Measurements from ENCODE around the gene CRIM1.

Gene CRIM1

DNA sequence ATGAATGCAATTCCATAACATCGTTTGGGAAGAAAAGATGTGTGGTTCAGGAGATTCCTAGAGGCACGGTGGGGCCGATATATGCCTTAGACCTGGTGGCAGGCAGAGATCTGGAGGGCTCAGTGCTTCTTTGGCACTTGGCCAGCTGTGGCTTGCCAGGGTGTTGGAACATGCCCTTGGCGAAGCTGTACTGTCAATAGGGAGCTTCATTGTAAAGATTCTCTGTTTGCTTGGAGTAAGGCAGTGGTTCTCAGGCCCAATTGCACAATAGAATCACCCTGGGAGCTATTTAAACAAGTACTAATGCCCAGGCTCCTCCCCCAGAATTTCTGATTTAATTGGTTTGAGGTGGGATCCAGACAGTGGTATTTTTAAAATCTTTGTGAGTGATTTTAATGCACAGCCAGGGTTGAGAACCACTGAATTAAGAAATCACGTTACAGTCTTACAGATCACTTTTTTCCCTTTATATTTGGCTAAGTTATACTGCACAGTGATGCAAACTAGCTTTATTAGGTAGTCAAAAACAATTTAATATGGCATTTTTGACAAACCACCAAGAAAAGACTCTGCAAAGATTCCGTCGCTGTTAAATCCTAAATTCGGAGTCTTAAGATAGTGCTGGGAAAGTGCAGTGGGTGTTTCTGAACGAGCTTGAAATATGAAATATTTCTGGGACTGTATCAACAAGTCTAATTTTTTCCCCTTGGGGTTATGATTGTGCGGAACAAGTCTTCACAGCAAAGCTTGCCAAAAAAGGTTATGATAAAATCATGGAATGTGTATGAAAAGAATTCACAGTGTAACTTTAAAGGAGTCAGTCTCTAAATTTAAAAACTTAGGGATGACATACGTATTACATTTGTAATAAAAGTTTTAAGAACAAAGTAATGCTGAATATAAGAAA is 78.0 kb downstream of the CRIM1 start:
- peak overlapping the region; percentile 67 for H3K9ac ChIP-seq (ENCODE audit: low read length)
- 89% methylated on average over 9 of the region's 11 CpGs for WGBS
- no peaks in the 10 kb centered on the region for H3K27me3 ChIP-seq (ENCODE audit: control insufficient read depth in 1 of 2, insufficient read depth in 1 of 2, low read length in 2 of 2)
- no peak overlapping the region for H2BK120ac ChIP-seq (ENCODE audit: low read depth, low read length)
- H3K4me3 ChIP-seq (ENCODE audit: insufficient read depth in 1 of 2, low read depth in 1 of 2, low read length in 2 of 2): peak overlapping the region in 1 of 2 experiments; percentile 55
- H2BK5ac ChIP-seq (ENCODE audit: low read depth, low read length, poor library complexity, severe bottlenecking): no peak overlapping the region
- no peak overlapping the region for H3K4ac ChIP-seq (ENCODE audit: low read depth in 1 of 2, low read length in 2 of 2)
- no peak overlapping the region for H2BK15ac ChIP-seq (ENCODE audit: low read depth, poor library complexity, severe bottlenecking)
- no peak overlapping the region for H3K4me2 ChIP-seq (ENCODE audit: low read length, poor library complexity, severe bottlenecking)
- no peak overlapping the region for H3K14ac ChIP-seq (ENCODE audit: low read length in 2 of 2)
- peak overlapping the region in 1 of 2 experiments; percentile 28 for H3K18ac ChIP-seq (ENCODE audit: low read depth in 1 of 2, low read length in 2 of 2)
- H3K36me3 ChIP-seq (ENCODE audit: control insufficient read depth in 1 of 2, insufficient read depth in 2 of 2, low read depth in 1 of 2, low read length in 2 of 2): peaks cover 0 to 3% of the 10 kb centered on the region in 2 experiments
- H4K91ac ChIP-seq (ENCODE audit: low read length): no peak overlapping the region
- no peak overlapping the region for H3K27ac ChIP-seq (ENCODE audit: low read length, poor library complexity, severe bottlenecking)
- H3K23ac ChIP-seq (ENCODE audit: low read length in 2 of 2): no peak overlapping the region
- peaks cover 24% of the 10 kb centered on the region for H3K79me1 ChIP-seq (replicated peaks; ENCODE audit: low read length, poor library complexity, severe bottlenecking)
- H4K8ac ChIP-seq (ENCODE audit: low read length): no peak overlapping the region
- no peak overlapping the region for H2BK12ac ChIP-seq (ENCODE audit: low read length in 2 of 2)
- peaks cover 5% of the 10 kb centered on the region for H3K4me1 ChIP-seq (ENCODE audit: control insufficient read depth, insufficient read depth, low read depth, low read length)
- H3K9me3 ChIP-seq (ENCODE audit: control insufficient read depth, low read length): no peaks in the 10 kb centered on the region
- H2AK5ac ChIP-seq (ENCODE audit: low read length, severe bottlenecking): no peak overlapping the region
- DNase-seq: peak; percentile 46
- H2AFZ ChIP-seq (ENCODE audit: low read depth, low read length): no peak overlapping the region

- no peak overlapping the region for H2BK12ac ChIP-seq (ENCODE audit: low read length in 2 of 2)
- no peak overlapping the region for H4K91ac ChIP-seq (ENCODE audit: low read length)
- no peak overlapping the region for H4K8ac ChIP-seq (ENCODE audit: low read length)
- H3K4me1 ChIP-seq (ENCODE audit: control insufficient read depth, insufficient read depth, low read depth, low read length): peaks cover 2% of the 10 kb centered on the region
- H3K9me3 ChIP-seq (ENCODE audit: control insufficient read depth, low read length): no peaks in the 10 kb centered on the region
- no peak overlapping the region for H2AFZ ChIP-seq (ENCODE audit: low read depth, low read length)
- H3K4me2 ChIP-seq (ENCODE audit: low read length, poor library complexity, severe bottlenecking): peak overlapping the region; percentile 43
- H2AK5ac ChIP-seq (ENCODE audit: low read length, severe bottlenecking): no peak overlapping the region
- H2BK120ac ChIP-seq (ENCODE audit: low read depth, low read length): no peak overlapping the region
- H3K18ac ChIP-seq (ENCODE audit: low read depth in 1 of 2, low read length in 2 of 2): no peak overlapping the region
- no peak overlapping the region for H3K4me3 ChIP-seq (ENCODE audit: insufficient read depth in 1 of 2, low read depth in 1 of 2, low read length in 2 of 2)
- peak overlapping the region; percentile 56 for H3K9ac ChIP-seq (ENCODE audit: low read length)
- no peak overlapping the region for H3K23ac ChIP-seq (ENCODE audit: low read length in 2 of 2)
- peak overlapping the region; percentile 91 for H3K27ac ChIP-seq (ENCODE audit: low read length, poor library complexity, severe bottlenecking)
- peak; percentile 98 for DNase-seq
- peaks cover 12 to 27% of the 10 kb centered on the region in 2 experiments for H3K36me3 ChIP-seq (ENCODE audit: control insufficient read depth in 1 of 2, insufficient read depth in 2 of 2, low read depth in 1 of 2, low read length in 2 of 2)
- H2BK15ac ChIP-seq (ENCODE audit: low read depth, poor library complexity, severe bottlenecking): no peak overlapping the region
- 0% methylated on average over 3 of the region's 3 CpGs for WGBS
- no peak overlapping the region for H3K14ac ChIP-seq (ENCODE audit: low read length in 2 of 2)
- H3K4ac ChIP-seq (ENCODE audit: low read depth in 1 of 2, low read length in 2 of 2): no peak overlapping the region
- peaks cover 18% of the 10 kb centered on the region for H3K79me1 ChIP-seq (replicated peaks; ENCODE audit: low read length, poor library complexity, severe bottlenecking)
- no peaks in the 10 kb centered on the region for H3K27me3 ChIP-seq (ENCODE audit: control insufficient read depth in 1 of 2, insufficient read depth in 1 of 2, low read length in 2 of 2)
- H2BK5ac ChIP-seq (ENCODE audit: low read depth, low read length, poor library complexity, severe bottlenecking): no peak overlapping the region
Observed at GRCh38 chr2:36438449-36438977, 82.9 kb downstream of the CRIM1 start.

- Histone ChIP-seq H2AFZ (ENCODE audit: low read depth, low read length) (no peak overlapping the region), H3K23ac (ENCODE audit: low read length in 2 of 2) (peak overlapping the region in 1 of 2 experiments; percentile 70), H3K9ac (ENCODE audit: low read length) (peak overlapping the region; percentile 35), H2BK12ac (ENCODE audit: low read length in 2 of 2) (no peak overlapping the region), H3K4me3 (ENCODE audit: insufficient read depth in 1 of 2, low read depth in 1 of 2, low read length in 2 of 2) (no peak overlapping the region), H3K27me3 (ENCODE audit: control insufficient read depth in 1 of 2, insufficient read depth in 1 of 2, low read length in 2 of 2) (no peaks in the 10 kb centered on the region), H3K4me2 (ENCODE audit: low read length, poor library complexity, severe bottlenecking) (no peak overlapping the region), H3K27ac (ENCODE audit: low read length, poor library complexity, severe bottlenecking) (peak overlapping the region; percentile 91), H3K18ac (ENCODE audit: low read depth in 1 of 2, low read length in 2 of 2) (peak overlapping the region; percentile 50 to 71), H3K9me3 (ENCODE audit: control insufficient read depth, low read length) (no peaks in the 10 kb centered on the region), H2AK5ac (ENCODE audit: low read length, severe bottlenecking) (peak overlapping the region; percentile 28), H2BK120ac (ENCODE audit: low read depth, low read length) (no peak overlapping the region), H4K91ac (ENCODE audit: low read length) (peak overlapping the region; percentile 52), H3K14ac (ENCODE audit: low read length in 2 of 2) (no peak overlapping the region), H3K4me1 (ENCODE audit: control insufficient read depth, insufficient read depth, low read depth, low read length) (peaks cover 2% of the 10 kb centered on the region), H3K79me1 (replicated peaks; ENCODE audit: low read length, poor library complexity, severe bottlenecking) (peaks cover 18% of the 10 kb centered on the region), H2BK15ac (ENCODE audit: low read depth, poor library complexity, severe bottlenecking) (no peak overlapping the region), H4K8ac (ENCODE audit: low read length) (no peak overlapping the region), H3K4ac (ENCODE audit: low read depth in 1 of 2, low read length in 2 of 2) (peak overlapping the region in 1 of 2 experiments; percentile 52), H2BK5ac (ENCODE audit: low read depth, low read length, poor library complexity, severe bottlenecking) (no peak overlapping the region), H3K36me3 (ENCODE audit: control insufficient read depth in 1 of 2, insufficient read depth in 2 of 2, low read depth in 1 of 2, low read length in 2 of 2) (peaks cover 12 to 33% of the 10 kb centered on the region in 2 experiments)
- no peak for DNase-seq
- whole genome bisulfite sequencing: 95% methylated on average over 4 of the region's 4 CpGs
Observed at GRCh38 chr2:36439084-36439483, 83.5 kb downstream of the CRIM1 start.

- Histone ChIP-seq H4K91ac (ENCODE audit: low read length) (no peak overlapping the region), H2BK5ac (ENCODE audit: low read depth, low read length, poor library complexity, severe bottlenecking) (no peak overlapping the region), H3K9ac (ENCODE audit: low read length) (no peak overlapping the region), H3K27me3 (ENCODE audit: control insufficient read depth in 1 of 2, insufficient read depth in 1 of 2, low read length in 2 of 2) (no peaks in the 10 kb centered on the region), H2AK5ac (ENCODE audit: low read length, severe bottlenecking) (no peak overlapping the region), H3K14ac (ENCODE audit: low read length in 2 of 2) (no peak overlapping the region), H4K8ac (ENCODE audit: low read length) (no peak overlapping the region), H3K36me3 (ENCODE audit: control insufficient read depth in 1 of 2, insufficient read depth in 2 of 2, low read depth in 1 of 2, low read length in 2 of 2) (peaks cover 14 to 54% of the 10 kb centered on the region in 2 experiments), H3K27ac (ENCODE audit: low read length, poor library complexity, severe bottlenecking) (no peak overlapping the region), H3K9me3 (ENCODE audit: control insufficient read depth, low read length) (no peaks in the 10 kb centered on the region), H2BK120ac (ENCODE audit: low read depth, low read length) (no peak overlapping the region), H3K23ac (ENCODE audit: low read length in 2 of 2) (no peak overlapping the region), H2AFZ (ENCODE audit: low read depth, low read length) (no peak overlapping the region), H3K4me2 (ENCODE audit: low read length, poor library complexity, severe bottlenecking) (no peak overlapping the region), H3K4me3 (ENCODE audit: insufficient read depth in 1 of 2, low read depth in 1 of 2, low read length in 2 of 2) (no peak overlapping the region), H3K4ac (ENCODE audit: low read depth in 1 of 2, low read length in 2 of 2) (peak overlapping the region in 1 of 2 experiments; percentile 13), H3K18ac (ENCODE audit: low read depth in 1 of 2, low read length in 2 of 2) (peak overlapping the region in 1 of 2 experiments; percentile 54), H3K79me1 (replicated peaks; ENCODE audit: low read length, poor library complexity, severe bottlenecking) (peaks cover 14% of the 10 kb centered on the region), H2BK15ac (ENCODE audit: low read depth, poor library complexity, severe bottlenecking) (no peak overlapping the region), H3K4me1 (ENCODE audit: control insufficient read depth, insufficient read depth, low read depth, low read length) (peaks cover 4% of the 10 kb centered on the region), H2BK12ac (ENCODE audit: low read length in 2 of 2) (peak overlapping the region in 1 of 2 experiments; percentile 12)
- WGBS: 92% methylated on average over 13 of the region's 13 CpGs
- DNase-seq: no peak
Observed at GRCh38 chr2:36441065-36441625, 85.6 kb downstream of the CRIM1 start.

All from mesenchymal stem cell (in vitro differentiated cells and primary cell).